Measurements from ENCODE around the gene CACNA2D3.

GRCh38 chr3:54083921-54084320 is 38.4 kb upstream of the CACNA2D3 start:
- TF ChIP-seq, protein P1, sequence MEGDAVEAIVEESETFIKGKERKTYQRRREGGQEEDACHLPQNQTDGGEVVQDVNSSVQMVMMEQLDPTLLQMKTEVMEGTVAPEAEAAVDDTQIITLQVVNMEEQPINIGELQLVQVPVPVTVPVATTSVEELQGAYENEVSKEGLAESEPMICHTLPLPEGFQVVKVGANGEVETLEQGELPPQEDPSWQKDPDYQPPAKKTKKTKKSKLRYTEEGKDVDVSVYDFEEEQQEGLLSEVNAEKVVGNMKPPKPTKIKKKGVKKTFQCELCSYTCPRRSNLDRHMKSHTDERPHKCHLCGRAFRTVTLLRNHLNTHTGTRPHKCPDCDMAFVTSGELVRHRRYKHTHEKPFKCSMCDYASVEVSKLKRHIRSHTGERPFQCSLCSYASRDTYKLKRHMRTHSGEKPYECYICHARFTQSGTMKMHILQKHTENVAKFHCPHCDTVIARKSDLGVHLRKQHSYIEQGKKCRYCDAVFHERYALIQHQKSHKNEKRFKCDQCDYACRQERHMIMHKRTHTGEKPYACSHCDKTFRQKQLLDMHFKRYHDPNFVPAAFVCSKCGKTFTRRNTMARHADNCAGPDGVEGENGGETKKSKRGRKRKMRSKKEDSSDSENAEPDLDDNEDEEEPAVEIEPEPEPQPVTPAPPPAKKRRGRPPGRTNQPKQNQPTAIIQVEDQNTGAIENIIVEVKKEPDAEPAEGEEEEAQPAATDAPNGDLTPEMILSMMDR (conservative IDR thresholded peaks at IDR 0.05 in 1 of 2, IDR thresholded peaks at IDR 0.05 in 1 of 2; ENCODE audit: extremely low read depth in 1 of 2, insufficient read depth in 1 of 2, low read depth in 1 of 2, low read length in 2 of 2) = no peak
- no peak for TF ChIP-seq EZH2 (IDR thresholded peaks at IDR 0.05; ENCODE audit: borderline replicate concordance, low read length)
